Prostate gland (tissue), 2 donors: ENCODE results near the gene TIMP2.

ENCODE experiments used
- POLR2A ChIP-seq: fragments of 450-650 bp; IDR thresholded peaks from one replicate; pipeline ENCODE4 v1.6.1; 2016; ENCODE audit warnings: antibody characterized with exemption, mild to moderate bottlenecking
- POLR2AphosphoS5 ChIP-seq: sonication (generic); formaldehyde crosslinking; IDR thresholded peaks from one replicate; pipeline ENCODE4 v1.6.1; 2017; ENCODE audit warnings: antibody characterized with exemption
- TF ChIP-seq, protein P1 (sequence below), 4 experiments: fragments of 200-600 bp in 2 of 4; fragments of 450-650 bp in 2 of 4; sonication (generic) in 2 of 4; IDR thresholded peaks; 1 replicate in 3 of 4; 2 replicates in 1 of 4; pipeline ENCODE4 v1.5.1; 2016 to 2019; ENCODE audit warnings: antibody characterized with exemption in 4 of 4, mild to moderate bottlenecking in 2 of 4, moderate library complexity in 2 of 4

DNA sequence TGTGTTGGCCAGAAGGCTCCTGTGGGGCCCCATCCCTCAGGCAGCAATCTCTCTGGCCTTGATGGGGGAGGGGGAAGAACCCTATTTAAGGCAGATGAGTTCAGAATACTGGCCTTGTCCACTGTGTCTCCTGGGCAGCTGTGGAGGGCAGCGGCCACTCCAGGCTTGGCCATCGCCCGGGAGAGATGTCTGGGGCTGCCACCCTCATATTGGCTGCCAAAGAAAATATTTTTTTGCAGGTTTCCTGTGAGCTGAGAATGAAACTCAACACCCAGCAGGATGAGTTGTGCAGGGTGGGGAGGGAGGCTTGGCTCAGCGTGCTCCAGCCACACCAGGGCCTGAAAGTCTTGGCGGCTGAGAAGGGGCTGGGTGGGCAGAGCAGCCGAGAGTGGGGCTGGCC lies 14.4 kb upstream of the TIMP2 start:
- TF ChIP-seq, protein P1, sequence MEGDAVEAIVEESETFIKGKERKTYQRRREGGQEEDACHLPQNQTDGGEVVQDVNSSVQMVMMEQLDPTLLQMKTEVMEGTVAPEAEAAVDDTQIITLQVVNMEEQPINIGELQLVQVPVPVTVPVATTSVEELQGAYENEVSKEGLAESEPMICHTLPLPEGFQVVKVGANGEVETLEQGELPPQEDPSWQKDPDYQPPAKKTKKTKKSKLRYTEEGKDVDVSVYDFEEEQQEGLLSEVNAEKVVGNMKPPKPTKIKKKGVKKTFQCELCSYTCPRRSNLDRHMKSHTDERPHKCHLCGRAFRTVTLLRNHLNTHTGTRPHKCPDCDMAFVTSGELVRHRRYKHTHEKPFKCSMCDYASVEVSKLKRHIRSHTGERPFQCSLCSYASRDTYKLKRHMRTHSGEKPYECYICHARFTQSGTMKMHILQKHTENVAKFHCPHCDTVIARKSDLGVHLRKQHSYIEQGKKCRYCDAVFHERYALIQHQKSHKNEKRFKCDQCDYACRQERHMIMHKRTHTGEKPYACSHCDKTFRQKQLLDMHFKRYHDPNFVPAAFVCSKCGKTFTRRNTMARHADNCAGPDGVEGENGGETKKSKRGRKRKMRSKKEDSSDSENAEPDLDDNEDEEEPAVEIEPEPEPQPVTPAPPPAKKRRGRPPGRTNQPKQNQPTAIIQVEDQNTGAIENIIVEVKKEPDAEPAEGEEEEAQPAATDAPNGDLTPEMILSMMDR (IDR thresholded peaks at IDR 0.05): no peak
- TF ChIP-seq POLR2A: no peak
- no peak for TF ChIP-seq POLR2AphosphoS5
